EH (cell line): ENCODE results near the gene KLHL21.
"Not testable (repeated sequence)": the region's sequence is repeated elsewhere in the genome, so short reads cannot be mapped to it uniquely, and the experiment has no call there.

Source experiments
- DNase-seq: peaks from one replicate; pipeline ENCODE4 v3.0.0-alpha.2; 2015; ENCODE audit warnings: low read depth

The KLHL21 gene, protein sequence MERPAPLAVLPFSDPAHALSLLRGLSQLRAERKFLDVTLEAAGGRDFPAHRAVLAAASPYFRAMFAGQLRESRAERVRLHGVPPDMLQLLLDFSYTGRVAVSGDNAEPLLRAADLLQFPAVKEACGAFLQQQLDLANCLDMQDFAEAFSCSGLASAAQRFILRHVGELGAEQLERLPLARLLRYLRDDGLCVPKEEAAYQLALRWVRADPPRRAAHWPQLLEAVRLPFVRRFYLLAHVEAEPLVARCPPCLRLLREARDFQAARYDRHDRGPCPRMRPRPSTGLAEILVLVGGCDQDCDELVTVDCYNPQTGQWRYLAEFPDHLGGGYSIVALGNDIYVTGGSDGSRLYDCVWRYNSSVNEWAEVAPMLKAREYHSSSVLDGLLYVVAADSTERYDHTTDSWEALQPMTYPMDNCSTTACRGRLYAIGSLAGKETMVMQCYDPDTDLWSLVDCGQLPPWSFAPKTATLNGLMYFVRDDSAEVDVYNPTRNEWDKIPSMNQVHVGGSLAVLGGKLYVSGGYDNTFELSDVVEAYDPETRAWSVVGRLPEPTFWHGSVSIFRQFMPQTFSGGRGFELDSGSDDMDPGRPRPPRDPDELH

DNA sequence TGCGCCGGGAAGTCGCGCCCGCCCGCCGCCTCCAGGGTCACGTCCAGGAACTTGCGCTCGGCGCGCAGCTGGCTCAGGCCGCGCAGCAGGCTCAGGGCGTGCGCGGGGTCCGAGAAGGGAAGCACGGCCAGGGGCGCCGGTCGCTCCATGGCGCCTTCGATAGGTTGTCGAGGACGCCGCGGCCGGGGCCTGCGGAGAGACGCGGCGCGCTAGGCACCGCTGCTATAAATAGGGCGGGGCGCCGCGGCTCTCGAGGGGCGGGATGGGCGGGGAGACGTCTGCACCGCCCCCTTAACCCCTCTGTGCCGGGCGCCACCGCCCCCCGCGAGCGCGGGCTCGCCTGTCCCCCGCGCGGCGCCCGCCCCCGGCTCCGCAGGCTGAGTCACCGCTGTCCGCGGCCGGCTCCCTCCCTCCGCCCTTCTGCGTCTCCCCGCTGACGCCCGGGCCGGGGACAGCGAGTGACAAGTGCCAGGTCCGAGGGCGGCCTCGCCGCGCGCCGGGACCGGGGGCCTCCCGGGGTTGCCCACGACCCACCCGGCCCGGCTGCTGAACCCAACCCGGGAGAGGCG lies at the start of gene KLHL21:
Gene KLHL21 (minus strand): TSS at position 201 of the 569 bp plus-strand sequence. CDS start 52 bp downstream, at position 149.
- peak; percentile 93 for DNase-seq

DNA sequence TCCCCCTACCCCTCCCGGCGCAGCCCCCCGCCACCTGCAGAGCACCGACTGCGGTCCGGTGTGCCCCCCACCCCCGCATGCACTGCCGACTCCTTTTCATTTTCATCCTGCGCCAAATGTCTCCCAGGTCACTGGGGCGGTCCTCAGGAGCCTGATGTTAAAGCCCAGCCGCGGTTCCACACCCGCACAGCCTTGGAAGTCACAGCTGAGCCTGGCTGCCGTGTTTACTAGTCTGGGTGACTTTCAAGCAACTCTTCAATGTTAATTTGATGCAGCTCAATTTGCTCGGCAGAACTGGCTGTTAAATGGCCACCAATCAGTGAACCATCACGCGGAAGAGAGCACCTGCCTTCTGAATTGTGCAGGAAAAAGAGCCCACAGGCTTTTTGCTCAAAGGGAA lies 49.2 kb upstream of the KLHL21 start:
- DNase-seq: no peak

DNA sequence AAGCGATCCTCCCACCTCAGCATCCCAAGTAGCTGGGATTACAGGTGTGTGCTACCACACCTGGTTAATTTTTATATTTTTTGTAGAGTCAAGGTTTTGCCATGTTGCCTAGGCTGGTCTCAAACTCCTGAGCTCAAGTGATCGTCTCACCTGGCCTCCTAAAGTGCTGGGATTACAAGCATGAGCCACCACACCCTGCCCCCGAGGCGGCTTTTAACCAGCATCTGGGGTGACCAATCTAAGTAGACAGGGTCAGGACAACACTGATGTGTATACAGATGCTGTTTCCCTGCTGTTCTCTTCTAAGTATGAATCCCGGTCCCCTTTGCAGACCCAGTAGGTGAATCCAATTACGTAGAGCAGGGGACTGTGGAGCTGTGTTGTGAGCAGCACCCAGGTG lies 45.9 kb upstream of the KLHL21 start:
- DNase-seq: no peak

DNA sequence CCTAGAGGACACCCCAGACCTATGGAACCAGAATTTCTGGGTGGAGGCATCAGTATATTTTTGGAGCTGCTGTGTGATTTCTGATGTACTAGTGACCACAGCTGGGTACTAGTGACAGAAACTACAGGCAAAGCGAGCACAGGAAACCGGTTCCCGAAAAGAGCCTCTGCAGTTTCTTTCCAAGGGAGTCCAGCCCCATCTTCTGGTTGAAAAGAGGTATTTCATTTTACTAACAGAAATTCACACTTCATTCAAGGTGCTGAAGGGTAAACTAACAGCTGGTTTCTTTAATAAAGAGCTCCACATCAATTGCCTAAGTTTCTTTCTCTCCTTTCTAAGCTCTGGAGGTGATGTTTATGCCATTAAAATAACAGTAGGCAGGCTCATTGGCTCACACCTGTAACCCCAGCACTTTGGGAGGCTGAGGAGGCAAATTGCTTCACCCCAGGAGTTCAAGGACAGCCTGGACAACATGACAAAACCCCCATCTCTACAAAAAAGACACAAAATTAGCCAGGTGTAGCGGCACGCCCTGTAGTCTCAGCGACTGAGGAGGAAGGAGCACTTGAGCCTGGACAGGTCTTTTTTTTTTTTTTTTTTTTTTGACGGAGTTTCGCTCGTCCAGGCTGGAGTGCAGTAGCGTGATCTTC lies 44.0 kb upstream of the KLHL21 start:
- DNase-seq: peak; percentile 69

DNA sequence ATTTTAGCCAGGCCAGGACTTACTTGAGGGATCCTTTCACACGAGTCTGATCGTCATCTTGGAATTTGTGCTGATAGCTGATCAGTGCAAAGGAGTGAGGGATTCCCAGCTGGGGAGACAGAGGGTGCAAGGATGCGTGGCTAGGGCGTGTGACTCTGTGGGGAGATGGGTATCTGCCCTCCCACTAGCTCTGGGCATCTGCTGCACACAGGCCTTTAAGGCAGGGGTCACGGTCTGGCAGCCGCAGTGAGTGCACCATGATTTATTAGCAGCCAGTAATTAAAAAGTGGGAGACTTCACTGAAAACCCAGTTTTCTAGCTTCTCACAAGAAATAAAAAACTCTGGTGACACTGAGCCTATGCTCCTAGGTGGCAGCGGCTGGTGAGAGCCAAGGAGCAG lies 42.3 kb upstream of the KLHL21 start:
- DNase-seq: no peak

DNA sequence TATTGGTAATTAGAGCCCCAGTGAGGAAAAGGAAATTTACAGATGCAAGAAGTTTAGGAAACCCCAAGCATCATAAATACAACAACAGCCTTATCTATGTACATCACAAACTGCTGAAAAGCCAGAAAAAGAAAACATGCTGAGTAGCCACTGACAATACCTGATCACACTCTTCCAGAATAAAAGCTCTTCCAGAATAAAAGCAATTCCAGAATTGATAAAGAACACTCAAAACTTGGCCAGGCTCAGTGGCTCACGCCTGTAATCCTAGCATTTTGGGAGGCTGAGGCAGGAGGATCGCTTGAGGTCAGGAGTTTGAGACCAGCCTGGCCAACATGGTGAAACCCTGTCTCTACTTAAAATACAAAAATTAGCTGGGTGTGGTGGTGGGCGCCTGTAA lies 38.2 kb upstream of the KLHL21 start:
- not testable (repeated sequence) for DNase-seq

DNA sequence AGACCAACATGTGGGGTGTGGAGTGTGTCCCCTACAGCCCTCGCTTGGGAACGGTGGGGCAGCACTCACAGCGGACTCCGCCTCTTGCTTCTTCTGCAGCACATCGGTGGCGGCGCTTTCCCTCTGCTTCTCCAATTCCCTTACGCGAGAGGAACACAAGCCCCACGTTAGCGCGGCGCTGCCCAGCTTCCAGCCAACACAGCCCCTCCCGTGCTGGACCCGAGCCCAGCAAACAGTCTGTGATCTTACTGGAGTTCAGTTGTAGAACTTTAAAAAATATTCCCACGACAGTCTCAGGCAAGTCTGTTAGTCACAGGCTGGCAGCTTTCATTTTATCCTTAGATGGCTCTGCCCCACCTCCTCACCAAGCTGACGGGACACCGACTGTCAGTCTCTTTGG lies 35.6 kb upstream of the KLHL21 start:
- no peak for DNase-seq

DNA sequence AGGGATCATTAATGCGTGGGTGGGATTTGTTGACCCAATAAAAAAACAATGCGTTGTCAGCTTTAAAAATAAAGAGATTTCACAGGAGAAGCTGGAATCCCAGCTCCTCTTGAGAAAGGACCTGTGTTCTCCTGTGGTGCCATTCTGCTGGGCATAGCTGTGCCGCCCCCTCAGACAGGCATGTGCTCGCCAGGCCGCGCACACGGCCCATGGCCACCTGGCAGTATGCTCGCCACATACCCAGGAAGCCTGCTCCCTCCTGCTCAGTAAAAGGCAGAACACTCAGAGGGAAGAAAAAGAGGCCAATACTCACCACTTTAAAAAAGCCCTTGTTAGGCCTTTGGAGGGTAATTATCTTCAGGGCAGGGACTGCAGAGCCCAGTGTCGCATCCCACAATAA lies 35.1 kb upstream of the KLHL21 start:
- no peak for DNase-seq

DNA sequence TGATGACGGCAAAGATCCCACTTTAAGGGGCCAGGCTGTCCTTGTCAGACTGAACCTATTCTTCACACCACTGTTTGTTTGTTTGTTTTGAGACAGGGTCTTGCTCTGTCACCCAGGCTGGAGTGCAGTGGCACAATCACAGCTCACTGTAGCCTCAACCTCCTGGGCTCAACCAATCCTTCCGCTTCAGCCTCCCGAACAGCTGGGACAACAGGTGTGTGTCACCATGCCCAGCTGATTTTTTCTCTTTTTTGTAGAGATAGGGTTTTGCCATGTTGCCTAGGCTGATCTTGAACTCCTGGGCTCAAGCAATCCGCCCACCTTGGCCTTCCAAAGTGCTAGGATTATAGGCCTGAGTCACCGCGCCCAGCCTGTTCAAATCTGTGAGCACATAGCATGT lies 34.1 kb upstream of the KLHL21 start:
- not testable (repeated sequence) for DNase-seq

DNA sequence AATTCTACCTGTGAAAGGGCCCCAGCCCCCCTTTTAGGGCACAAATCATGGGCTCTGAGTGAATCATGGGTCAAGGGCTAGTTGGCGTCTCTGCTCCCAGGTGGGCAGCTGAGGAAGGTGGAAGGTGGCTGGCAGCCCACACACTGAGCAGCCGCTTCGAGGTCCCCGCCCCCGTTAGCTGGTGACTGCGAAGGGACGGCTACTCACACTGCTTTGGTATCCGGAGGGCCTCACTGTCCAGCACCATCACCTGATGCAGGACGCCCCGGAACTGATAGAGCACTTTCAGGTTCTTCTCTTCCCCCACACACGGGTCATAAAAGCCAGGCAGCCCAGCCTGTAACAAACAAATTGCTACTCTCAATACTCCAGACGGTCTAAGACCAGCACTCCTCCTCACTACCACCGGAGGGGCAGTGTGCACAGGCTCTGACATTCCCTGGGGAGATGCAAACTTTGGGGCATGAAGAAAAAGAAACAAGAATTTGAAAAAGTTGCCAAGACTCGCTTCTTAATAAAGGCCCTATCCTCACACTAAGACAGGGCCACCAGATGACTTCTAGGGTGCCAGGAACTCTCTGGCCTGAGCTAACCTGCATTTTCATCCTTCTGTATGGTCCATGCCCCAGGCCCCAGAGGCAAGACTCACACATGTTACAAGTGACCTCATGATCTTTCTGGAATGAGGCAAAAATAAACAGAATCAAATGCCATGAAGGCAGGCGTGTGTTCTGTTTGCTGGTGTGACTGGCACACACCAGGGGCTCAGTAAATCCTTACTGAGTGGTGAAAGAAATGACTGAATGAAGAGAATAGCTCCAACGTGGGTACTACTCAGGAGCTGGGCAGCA lies 33.5 kb upstream of the KLHL21 start:
- peak; percentile 32 for DNase-seq

DNA sequence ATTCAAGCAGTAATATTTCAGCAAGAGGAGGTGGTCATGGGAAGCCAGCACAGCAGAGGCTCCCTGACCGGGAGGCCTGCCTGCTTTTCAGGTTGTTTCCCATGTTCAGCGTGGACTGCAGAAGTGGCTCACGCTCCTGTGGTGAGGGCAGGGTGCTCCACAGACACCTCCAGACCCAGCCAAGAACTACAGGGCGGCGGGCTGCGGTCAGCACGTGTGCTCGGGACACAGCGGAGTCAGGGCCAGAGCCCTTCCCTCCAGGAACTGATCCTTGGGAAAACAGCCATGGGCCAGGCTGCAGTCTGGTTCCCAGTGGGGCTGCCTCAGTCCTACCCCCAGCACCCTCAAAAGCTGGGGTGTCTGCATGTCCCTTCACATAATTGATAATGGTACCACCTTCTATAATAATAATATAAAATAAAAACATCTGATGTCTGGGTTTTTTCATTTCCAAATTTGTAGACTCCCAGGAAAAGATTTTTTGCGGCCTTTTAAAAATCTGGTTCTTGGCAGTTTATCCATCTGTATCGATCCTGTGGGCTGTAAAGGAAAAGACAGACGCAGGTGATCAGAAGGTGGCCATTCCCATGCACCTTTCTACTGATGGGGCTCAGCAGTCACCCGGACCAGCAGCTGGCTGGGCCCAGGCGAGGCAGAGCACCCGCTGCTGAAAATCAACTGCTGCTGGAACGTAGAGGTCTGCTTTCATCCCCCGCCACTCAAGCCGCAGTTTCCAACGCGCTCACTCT lies 32.7 kb upstream of the KLHL21 start:
- no peak for DNase-seq

DNA sequence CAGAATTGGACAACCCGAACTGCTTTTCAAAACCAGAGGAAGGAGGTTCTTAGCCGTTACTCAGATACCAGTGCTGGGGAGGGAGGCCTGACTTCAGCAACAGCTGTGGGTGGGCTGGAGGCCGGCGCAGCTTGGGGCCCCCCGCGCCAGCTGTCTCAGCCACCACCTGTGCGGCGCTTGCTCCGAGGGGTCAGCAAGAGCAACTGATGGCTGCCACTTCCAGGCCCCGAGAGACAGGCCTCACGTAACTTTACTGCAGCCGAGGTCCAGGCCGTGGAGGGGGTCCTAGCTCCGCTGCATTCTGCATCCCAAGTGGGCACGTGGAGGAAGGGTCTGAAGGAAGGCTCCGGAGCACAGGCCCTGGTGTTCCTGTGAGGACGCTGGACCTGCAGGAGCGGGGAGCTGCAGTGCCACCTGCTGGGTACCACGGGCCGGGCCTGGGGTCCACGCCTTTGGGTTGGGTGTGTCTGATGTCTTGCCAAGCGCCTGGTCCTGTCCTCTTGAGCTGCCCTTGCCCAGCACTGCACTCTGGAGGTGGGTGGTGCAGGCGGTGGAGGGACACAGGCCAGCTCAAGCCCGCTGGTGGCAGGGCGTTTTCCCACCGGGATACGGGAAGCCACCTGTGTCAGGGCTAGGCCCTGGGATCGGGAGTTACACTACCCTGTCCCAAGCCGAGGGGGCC lies 31.8 kb upstream of the KLHL21 start:
- DNase-seq: peak; percentile 36

DNA sequence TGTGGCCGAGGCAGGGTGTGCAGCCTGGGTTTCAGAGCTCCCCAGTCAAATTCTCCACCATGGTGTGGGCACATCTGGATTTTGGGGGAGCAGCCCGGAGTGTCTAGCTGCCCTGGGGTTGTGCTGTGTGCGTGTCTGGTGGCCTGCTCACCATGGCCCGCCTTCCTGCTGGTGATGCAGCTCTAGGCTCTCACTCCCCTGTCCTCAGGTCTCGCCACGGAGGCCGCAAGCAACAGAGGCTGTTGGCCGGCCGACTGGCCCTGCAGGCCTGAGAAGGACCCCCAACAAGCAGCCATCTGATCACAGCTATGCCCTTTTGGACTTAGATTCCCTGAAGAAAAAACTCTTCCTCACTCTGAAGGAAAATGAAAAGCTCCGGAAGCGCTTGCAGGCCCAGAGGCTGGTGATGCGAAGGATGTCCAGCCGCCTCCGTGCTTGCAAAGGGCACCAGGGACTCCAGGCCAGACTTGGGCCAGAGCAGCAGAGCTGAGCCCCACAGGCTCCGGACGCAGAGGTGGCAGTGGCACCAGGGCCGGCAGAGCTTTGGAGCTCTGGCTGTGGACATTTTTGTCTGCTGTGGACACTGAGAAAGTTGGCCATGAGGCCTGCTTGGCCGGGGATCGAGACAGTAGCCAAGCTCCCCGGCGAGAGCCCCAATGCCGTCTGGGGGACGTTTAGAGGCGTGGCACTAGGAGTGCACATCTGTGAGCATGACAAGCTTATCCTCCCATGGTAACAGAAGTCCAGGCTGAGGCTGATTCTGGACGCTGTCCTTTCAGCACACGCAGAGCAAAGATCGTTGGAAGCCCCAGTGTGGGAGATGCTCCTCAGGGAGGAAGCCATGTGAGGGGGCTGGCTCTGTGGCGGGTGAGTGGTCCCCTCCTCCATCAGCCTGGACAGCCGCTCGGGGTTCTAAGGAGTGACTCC lies 30.2 kb upstream of the KLHL21 start:
- DNase-seq: no peak

DNA sequence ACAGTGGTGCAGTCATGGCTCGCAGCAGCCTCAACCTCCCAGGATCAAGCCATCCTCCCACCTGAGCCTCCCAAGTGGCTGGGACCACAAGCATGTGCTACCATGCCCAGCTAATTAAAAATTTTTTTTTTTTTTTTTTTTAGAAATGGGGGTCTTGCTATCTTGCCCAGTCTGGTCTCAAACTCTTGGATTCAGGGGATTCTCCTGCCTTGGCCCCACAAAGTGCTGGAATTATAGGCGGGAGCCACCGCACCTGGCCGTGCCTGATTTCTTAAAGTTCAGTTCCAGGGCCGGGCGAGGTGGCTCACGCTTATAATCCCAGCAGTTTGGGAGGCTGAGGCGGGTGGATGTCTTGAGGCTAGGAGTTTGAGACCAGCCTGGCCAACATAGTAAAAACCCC lies 28.4 kb upstream of the KLHL21 start:
- no peak for DNase-seq

DNA sequence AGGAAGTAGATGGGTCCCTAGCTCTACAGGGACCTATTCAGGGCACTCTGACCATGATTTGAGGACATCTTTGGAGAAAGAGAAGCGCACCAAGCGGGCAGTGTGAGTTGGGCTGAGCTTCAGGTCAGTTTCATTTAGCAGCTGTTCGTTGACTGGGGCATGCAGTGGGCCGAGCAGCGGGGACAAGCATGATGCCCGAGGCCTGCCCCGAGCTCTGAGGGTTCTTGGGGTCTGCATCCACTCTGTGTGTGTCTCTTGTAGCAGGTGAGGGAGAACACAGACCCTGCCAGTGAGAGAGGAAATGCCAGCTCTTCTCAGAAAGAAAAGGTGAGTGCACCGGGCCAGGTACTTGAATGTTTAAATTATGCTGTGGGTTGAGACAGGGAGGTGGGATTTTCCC lies 27.4 kb upstream of the KLHL21 start:
- no peak for DNase-seq

DNA sequence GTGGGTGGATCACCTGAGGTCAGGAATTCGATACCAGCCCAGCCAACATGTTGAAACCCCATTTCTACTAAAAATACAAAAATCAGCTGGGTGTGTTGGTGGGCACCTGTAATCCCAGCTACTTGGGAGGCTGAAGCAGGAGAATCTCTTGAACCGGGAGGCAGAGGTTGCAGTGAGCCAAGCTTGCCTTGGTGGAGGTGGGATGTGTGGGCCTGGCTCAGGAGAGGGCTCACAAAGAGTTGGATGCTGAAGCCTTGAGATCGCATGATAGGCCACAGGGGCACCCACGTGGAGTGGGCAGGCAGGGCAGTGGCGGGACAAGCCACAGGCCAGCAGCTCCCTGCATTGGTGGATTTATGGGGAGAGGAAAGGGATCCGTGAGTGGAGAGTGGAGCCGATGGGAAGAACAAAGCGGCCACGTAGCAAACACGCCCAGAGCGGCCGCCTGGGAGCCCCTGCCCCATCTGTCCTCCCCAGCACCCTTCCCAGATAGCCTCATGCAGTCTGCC lies 26.4 kb upstream of the KLHL21 start:
- DNase-seq: no peak

DNA sequence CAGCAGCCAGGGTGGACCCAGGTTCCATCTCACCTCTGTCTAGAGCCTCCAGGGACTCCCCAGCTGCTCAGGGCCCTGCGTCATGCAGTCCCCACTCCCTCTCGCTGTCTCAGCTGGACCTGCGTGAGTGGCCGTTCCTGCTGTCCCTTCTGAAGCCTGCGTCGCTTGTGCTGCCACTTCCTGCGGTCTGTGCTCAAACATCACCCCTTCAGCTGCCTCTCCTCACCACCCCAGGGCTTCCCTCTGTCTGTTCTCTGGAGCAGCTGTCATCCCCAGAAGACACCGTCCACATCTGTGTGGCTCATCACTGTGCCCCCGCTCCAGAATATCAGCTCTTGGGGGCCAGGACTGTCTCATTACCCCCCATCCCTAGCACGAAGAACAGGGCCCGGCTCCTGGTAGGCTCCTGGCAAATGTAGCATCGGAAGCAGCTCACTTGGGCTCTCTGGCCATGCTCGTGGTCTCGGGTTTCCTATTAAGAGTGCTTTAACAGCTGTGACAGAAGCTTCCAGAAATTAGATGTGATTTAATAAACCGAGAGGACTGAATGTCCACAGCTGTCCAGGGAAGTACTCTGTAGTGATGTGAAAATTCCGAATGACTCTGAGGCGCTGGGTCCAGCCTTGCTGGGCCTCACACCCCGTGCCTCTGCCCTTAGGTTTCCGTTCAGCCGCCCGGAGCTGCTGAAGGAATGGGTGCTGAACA lies 25.3 kb upstream of the KLHL21 start:
- DNase-seq: no peak

DNA sequence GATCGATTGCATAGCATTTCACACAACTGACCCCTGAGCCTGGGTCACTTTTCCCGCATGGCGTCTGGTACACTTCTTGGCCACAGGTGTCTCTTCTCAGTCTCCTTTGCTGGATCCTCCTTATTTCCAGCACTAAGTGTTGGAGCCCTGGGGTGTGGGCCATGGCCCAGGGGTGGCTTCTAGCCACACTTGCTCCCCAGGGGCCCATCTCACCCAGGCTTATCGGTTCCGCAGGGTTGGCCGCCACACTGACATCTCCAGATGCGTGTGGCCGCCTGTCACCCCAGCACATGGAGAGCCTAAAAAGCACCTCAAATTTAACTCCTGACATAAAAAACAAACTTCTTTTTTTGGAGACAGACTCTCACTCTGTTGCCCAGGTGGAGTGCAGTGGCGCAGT lies 24.4 kb upstream of the KLHL21 start:
- DNase-seq: no peak
